SH-SY5Y (cell line): ENCODE results near the gene KIRREL2.

Experiments
- GATA2 ChIP-seq: IDR thresholded peaks from 2 replicates; pipeline ENCODE4 v1.6.1; 2011; ENCODE audit warnings: mild to moderate bottlenecking, low read depth, low read length
- GATA3 ChIP-seq: IDR thresholded peaks from 2 replicates; pipeline ENCODE4 v1.6.1; 2011; ENCODE audit warnings: low read depth, mild to moderate bottlenecking, low read length, moderate library complexity

- TF ChIP-seq GATA3 (no peak), GATA2 (no peak)
Measured at GRCh38 chr19:35911173-35911572, 54.5 kb downstream of the KIRREL2 start.
